GM21390 (cell line): ENCODE measurements around the gene RNU2-63P.
"Not testable (repeated sequence)": the region's sequence is repeated elsewhere in the genome, so short reads cannot be mapped to it uniquely, and the experiment has no call there.

Experiments
- ATAC-seq: cut with Tn5 transposase; IDR thresholded peaks from one replicate; pipeline ENCODE4 v1.9.1; 2021; ENCODE audit not compliant: unreplicated experiment

RNU2-63P gene

DNA sequence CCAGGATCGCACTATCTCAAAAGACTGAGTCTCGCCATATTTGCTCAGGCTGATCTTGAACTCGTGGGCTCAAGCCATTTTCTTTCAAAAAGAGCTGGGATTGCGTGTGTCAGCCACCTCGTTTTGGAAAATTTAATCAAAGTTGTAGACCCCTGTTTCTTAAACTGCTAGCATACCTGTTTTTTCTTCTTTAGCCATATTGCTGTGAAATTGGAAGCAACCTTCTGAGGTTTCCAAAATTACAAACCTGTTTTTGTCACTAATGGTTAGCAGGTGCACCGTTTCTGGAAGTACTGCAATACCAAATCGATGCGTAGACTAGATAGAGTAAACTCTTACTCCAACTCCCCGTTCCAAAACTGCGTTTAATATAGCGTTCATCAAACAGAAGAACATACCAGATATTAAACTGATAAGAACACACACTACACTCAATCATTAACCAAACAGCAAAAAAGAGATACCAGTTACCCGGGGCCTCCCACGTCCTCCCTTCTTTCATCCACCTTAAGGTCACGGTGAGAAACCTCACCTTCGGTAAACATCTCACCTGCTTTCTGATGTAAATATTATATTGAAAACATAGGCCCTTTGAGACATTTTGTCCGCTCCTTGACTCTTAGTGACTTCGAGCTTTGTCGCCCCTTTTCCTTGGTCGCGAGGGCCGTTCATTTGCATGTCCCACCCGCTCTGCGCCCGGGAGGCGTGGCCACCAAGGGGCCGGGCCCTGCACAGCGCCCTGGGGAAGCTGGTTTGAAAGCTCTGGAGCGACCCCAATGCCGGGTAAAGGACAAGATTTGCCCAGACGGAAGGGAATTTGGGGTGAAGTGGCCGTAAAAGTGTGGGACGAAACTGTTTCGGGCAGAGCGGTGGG lies at the start of gene RNU2-63P:
RNU2-63P (minus strand) TSS at position 462 of the 874 bp plus-strand sequence.
- peak; percentile 84 for ATAC-seq

DNA sequence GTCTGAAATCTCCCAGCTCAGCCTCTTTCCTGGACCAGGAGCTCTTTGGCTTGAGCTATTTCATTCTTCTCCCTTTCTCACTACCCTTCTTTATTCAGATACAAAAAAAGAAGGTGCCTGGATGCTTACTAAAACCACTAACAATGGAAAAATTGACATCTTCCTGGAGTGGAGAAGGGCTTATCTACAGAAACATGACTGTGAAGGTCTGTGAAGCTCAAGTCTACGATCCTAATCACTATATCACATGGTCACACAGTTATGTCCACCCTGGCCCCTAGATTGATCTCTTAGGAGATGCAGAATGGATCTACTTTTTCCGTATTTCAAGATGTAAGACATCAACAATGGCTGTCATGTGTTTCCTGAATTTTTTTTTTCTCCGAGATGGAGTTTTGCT lies 44.9 kb upstream of the RNU2-63P start:
- ATAC-seq, result no peak

DNA sequence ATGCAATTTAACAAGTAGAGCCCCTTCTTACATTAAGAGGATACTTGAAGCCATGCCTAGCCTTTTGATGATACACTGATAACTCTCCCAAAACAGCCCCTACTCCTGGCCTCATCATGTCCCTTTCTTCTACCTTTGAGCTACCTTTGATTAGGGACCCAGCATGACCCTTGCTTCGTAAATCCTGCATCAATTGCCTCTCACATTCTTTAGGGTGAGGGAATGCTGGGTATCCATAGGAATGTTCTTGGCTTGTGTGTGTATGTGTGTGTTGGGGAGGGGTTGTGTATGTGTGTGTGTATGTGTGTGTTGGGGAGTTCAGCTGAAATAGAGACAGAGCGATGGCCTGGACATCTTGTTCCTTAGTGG lies 44.5 kb upstream of the RNU2-63P start:
- no peak for ATAC-seq

GRCh38 chr2:88059979-88060906 lies 43.9 kb upstream of the RNU2-63P start:
- ATAC-seq, result no peak

DNA sequence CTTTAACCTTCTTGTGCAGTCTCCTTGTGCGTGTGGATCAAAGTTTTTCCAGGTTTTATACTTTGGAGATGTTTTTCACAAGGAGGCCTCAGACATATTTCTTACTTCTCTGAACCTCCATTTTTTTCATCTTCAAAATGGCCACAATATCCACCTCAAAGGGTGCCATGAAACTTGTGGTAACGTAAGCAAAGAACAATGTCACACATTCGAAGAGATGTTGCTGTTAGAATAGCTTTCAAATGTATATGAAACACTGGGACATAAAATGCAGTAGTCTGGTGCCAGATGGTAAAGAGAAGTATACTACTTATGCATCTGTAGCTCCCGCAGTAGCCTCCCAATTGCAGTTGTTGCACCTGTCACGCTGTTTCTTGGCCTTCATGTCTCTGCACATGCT lies 41.8 kb upstream of the RNU2-63P start:
- ATAC-seq, result no peak

- no peak for ATAC-seq
Measured at GRCh38 chr2:88057437-88057844, 41.1 kb upstream of the RNU2-63P start.

- ATAC-seq, result peak; percentile 93
Measured at GRCh38 chr2:88055371-88056128, 39.2 kb upstream of the RNU2-63P start, which contains the start of gene KRCC1. Gene KRCC1, minus strand, starts transcription at chr2:88055783. Its CDS starts 27,220 bp downstream, at chr2:88028563.

DNA sequence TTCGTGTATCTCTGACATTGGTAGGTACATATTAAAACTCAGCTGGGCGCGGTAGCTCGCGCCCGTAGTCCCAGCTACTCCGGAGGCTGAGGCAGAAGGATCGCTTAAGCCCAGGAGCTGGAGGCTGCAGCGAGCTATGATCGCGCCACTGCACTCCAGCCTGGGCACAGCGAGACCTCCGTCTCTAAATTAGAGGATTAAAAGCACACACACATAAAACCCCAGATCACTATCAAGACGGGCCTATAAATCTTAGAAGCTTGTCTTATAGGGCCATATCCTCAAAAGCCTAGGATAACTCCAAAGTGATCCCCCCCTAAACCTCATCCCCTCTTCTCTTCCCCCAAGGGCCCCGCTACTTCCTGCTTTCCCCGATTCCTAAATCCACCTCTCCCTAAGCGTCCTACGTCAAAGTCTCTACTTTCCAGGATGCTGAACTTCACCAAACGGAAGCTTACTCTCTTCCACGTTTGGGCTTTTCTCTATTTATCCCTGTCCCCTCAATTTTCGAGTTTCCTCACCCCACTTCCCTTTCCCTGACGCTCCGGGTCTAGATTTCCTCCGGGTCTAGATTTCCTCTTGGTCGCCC lies 38.5 kb upstream of the RNU2-63P start:
- no peak for ATAC-seq

GRCh38 chr2:88053934-88054781 lies 37.8 kb upstream of the RNU2-63P start:
- ATAC-seq, result no peak

DNA sequence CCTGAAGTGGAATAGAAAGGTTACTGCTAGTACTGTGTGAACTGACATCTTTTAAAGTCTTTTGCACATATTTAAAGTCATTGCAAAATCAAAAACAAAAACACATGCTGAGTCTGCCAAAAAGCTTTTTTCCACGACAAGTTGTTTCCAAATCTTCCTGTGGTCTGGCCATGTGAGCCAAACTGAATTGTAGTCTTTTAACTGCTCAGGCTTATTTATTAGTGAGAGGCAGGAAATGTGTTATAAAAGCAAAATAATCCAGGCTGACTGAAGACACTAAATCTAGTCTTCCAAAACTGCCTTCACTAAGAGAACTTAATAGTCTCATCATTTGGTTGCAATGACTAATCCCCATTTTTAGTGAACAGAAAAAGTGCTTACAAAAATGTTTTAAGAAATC lies 36.9 kb upstream of the RNU2-63P start:
- no peak for ATAC-seq

GRCh38 chr2:88051792-88052191 lies 35.4 kb upstream of the RNU2-63P start:
- ATAC-seq, result no peak

DNA sequence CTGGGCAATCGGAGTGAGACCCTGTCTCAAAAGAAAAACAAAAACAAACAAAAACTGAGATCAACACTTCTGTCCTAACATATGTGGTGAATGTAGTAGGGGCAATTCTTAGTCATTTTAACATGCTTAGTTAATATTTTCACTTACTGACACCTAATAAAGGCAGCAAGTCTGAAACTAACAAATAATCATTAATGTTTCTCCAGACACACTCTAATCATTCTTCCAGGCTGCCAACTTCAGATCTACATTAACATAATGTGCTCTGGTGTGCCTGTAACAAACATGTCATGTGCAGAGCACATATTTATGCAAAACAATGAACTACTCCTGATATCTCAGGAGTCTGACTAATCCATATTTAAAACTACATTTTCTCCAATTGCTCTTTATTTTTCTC lies 33.3 kb upstream of the RNU2-63P start:
- ATAC-seq, result no peak

DNA sequence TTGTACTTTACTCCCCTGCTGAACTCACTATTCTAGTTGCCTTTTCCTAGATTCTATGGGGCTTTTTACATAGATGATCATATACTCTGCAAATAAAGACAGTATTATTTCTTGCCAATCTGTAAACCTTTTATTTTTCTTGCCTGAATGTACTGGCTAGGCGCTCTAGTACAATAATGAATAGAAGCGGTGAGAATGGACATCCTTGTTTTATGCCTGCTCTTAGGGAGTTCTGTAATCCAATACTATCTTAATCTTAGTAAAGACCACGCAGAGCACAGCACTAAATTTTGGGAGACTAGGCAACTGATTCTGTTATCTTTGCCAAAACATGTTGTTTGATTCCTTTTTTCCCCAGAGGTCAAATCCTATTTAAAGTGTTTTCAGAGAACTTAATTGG lies 32.2 kb upstream of the RNU2-63P start:
- ATAC-seq, result no peak

DNA sequence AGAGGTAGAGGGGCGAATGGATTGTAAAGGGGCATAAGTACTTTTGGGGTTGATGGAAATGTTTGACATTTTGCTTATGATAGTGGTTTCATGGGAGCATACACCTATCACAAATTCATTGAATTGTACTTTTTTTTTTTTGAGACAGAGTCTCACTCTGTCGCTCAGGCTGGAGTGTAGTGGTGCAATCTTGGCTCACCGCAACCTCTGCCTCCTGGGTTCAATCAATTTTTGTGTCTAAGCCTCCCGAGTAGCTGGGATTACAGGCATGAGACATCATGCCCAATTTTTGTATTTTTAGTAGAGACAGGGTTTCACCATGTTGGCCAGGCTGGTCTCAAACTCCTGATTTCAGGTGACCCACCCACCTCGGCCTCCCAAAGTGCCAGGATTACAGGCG lies 29.2 kb upstream of the RNU2-63P start:
- ATAC-seq, result not testable (repeated sequence)

- ATAC-seq, result no peak
Measured at GRCh38 chr2:88042476-88042875, 26.1 kb upstream of the RNU2-63P start.

DNA sequence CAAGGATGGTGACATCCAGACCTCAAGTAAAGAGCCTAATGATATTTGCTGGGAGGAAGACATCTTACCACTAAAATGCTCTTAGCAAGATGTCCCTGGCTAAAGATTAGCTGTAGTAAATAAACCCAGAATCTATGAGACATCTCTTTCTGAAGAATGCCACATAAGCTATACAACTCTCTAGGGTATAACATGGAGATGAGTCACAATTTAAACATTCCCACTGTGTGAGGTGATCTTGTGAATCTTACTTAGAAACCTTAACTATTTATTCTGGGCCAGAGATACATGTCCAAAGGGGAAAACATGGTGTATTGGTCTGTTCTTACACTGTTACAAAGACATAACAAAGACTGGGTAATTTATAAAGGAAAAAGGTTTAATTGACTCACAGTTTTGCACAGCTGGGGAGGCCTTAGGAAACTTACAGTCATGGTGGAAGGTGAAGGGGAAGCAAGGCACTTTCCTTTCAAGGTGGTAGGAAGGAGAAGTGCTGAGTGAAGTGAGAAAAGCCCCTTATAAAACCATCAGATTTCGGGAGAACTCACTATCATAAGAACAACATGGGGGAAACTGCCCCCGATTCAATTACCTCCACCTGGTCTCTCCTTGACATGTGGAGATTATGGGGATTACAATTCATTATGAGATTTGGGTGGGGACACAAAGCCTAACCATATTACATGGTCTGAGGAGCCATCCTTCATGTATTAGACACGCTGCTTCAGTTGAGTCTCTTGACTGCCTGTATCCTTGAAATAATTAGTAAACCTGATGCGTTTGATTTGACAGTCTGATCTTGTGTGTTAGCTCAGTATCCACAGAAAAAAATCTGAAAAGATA lies 22.1 kb upstream of the RNU2-63P start:
- no peak for ATAC-seq

DNA sequence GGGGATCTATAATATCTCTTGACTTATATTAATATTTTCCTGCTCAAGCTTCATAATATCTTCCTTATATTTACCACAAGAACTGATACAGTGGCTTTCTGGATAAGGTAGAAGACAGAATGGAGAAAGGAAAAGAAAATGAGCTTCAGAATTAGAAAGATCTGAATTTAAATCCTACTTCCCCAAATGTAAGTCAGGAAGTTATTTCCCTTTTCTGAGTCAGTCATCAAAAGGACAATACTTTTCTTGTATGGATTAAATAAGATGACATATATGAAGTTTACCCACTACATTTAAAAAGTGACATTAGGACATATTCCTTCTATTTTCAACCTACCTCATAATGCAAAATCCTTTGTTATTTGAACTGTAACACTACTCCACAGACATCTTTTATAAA lies 20.3 kb upstream of the RNU2-63P start:
- ATAC-seq, result no peak

DNA sequence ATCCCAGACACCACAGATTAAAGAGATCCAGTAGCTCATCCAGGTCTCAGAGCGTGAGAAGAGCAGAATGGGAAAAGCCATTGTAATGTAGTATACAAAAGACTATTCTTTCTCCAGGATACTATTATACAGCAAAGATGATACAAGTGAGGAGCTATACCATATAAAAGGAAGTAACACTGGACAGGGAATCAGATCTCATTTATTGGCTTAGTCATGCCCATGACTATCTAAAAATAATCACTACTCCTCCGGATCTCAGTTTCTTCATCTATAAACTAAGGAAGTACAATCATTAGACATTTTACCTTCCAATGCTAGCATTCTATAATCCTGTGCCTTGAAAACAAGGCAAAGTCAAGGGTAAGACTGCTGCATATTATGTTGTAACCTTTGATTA lies 19.8 kb upstream of the RNU2-63P start:
- ATAC-seq, result no peak
